Activated CD8-positive, alpha-beta memory T cell treated with anti-CD3 and anti-CD28 coated beads, Interleukin-2, amount 50 U/mL, for 4 hours (primary cell): ENCODE data around the gene PIK3C2G.

Experiments
- DNase-seq: peaks from one replicate; pipeline ENCODE4 v3.0.0-alpha.2; 2020

PIK3C2G gene

GRCh38 chr12:18421867-18422266 lies 160.5 kb downstream of the PIK3C2G start:
- DNase-seq: no peak

DNA sequence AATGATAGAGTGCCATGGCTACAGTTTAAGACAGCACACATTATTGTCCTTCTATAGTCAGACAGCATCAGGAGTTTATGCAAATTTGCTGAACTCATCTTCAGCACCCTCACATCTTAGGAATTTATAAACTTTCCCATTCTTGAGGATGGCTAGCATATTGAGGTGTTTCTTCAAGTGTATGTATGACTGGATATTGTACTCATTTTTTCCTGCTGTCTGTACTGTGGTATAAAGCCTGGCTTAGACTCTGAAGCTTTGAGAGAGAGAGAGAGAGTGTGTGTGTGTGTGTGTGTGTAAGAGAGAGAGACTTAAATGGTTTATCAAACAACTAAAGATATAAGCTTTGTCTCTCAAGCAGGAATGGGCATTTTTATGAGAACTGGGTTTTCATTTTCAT lies 161.6 kb downstream of the PIK3C2G start:
- no peak for DNase-seq

DNA sequence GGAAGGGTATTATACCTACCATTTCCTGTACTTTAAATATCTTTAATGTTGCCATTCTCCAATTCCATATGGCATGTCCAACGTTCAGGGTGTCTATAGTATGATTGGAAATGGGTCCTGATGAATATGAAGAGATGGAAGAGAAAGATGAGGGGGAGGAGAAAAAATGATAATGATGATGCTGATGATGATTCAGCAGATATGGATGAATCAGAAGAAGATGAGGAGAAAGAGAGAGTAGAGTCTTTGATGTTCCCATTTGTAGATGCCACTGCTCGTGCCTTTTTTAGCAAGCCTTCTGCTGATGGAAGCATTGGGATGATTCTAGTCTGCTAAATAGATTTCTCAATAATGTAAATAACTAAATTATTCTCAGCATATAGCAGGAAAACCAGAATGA lies 163.5 kb downstream of the PIK3C2G start:
- no peak for DNase-seq

DNA sequence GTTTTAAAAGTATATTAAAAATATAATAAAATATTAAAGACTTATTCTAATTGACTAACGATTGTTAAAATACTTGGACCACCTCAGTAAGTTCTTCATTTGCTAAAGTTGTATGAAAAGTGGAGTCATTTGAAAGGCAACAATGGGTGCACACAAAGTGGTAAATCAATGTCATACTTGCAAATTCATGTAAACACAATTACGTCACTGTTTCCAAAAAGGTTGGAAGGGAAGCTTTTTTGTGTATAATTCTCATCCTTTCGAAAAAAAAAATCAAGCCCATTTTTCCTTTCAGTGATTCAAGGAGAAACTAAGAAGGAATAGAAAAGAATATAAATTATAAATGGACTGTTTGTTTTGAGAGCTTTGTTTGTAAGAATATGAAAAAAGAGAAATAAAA lies 166.2 kb downstream of the PIK3C2G start:
- no peak for DNase-seq

DNA sequence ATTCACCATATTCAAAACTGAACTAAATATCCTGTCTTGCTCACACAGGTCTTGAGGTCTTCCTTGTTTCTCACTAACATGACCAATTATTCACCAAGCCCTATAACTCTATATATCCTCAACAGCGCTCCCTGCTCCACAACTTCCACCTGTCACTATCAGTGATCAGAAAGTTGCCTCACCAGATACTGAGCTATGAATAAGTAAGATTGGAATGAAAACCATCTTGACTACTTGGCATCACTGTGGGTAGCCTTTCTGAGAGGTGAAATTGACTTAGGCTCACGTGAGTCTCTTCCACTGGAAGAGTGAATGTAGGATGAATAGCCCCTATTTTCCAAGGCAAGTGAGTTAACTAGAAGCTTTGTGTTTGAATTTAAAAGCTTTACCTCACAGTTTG lies 167.1 kb downstream of the PIK3C2G start:
- DNase-seq: no peak

DNA sequence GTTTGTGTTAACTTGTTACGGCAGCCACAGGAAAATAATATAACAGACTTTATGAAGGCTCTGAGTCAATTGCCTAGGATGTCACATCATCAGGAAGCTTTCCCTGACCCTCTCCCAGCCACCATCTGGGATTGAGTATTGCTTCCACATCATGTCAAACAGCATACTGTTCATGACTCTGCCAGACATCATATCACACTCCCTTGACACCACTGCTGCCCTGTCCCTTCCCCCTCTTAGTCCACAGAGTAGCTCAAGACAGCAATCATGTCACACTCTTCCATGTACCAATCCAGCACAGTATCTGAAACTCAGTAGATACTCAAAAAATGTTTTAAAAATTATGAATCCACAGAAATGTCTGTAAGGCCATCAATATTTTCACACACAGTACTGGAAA lies 168.0 kb downstream of the PIK3C2G start:
- no peak for DNase-seq

DNA sequence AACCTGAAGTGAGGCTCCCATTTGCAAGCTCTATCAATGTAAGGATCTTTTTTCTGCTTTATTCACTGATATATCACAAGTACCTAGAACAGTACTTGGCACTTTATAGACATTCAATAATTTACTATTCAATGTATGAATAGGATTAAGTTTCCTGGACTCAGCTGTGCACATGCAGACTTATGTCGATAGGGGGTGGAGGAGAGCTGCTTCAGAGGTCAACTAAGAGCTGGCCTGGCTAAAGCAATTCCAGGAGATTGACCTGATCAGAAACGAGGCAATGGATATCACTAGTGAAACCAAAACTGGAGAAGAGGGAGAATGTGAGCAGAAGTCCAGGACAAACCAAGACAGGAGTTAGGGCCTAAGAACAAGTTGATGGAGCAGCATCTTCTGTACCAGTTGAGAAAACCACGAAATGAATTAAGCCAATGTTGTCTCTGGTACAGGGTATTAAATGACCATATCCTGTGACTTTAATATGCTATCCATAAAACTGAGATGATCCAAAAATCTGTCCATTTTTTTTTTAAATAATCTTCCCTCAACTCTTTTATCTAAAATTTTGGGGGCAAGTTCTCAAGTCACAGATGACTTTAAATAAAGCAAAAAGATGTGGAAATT lies 169.2 kb downstream of the PIK3C2G start:
- DNase-seq: no peak

DNA sequence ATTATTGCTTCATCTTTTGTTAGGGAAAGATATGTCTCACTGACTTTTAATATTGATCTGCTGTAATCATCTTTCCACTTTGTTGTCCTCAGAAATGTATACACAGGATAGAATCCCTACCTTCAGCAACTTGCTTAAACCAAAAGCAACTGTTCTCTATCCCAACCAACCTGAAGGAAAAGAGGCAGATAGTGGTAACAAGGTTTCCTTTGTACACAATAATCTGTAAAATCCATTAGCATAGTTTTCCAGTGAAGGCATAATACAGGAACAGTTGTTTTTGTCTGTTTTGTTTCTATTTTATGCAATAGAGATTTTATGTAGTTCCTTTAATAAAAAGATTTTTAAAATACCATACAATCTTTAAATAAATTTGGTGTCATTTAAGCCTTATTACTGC lies 170.5 kb downstream of the PIK3C2G start:
- DNase-seq: no peak

- DNase-seq: no peak
Observed at GRCh38 chr12:18432206-18432605, 170.9 kb downstream of the PIK3C2G start.

DNA sequence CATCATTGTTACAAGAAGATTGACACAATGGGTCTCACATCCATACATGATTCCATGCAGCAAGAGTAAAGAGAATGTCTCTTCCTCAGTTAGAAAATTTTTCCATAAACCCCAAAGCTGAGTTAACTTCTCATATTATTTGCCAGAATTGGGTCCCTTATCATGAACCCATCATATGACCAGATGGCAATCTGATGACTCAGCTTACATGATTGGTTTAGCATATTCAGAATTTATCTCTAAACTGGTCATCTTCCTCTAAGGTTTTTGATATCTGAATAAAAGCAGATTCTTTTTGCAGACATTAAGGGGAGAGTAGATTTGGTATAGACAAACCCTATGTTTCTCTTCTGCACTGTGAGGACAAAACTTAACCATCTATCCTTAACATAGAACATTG lies 174.9 kb downstream of the PIK3C2G start:
- no peak for DNase-seq

- DNase-seq: no peak
Observed at GRCh38 chr12:18439541-18439940, 178.2 kb downstream of the PIK3C2G start.

DNA sequence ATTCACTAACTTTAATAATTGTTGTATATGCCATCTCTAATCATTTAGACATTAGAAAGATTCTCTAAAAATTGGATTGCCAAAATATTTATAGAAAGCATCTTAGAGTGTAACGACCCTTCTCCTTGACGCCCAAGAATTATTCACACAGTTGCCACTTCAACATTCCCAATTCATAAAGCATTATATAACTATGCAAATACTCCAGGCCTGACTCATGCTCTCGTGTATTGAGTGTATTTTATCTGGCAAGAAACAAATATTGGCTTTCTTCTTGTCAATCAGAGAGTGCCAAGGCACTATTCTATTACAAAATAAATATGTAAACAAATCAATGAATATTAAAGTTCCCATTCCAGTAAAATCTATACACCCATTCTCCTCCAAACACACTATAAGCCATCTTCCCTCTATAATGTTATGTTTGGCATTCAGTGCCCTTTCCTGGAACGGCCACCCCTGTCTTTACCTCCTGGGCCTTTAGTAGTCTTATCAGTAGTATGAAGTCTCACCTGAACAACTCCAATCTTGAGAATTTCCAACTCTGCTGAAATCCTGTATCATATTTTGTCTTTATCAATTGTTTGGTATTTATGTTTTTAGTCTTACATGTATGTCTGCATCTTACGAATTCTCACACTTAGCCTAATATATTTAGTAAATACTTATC lies 182.6 kb downstream of the PIK3C2G start:
- DNase-seq: no peak

GRCh38 chr12:18446061-18446644 lies 184.8 kb downstream of the PIK3C2G start:
- DNase-seq: no peak

GRCh38 chr12:18454330-18454729 lies 193.0 kb downstream of the PIK3C2G start:
- DNase-seq: no peak

DNA sequence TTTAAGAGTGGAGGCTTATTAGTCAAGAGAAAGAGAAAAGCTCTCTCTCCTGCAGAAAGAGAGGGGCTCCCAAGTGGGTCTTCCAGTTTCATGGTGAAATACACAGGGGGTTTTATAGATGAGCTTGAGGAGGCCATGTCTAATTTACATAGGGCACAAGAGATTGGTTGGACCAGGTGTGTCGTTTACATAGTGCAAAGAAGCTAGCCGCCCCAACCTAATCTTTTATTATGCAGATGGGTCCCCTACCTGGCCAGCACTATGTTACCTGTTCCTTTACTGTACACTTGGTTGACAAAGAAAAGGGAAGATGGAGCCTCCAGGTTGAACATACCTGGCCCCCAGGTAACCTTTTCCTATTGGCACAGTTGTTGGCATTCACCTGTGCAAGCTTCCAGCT lies 195.0 kb downstream of the PIK3C2G start:
- no peak for DNase-seq

GRCh38 chr12:18457362-18457761 lies 196.0 kb downstream of the PIK3C2G start:
- DNase-seq: no peak

GRCh38 chr12:18461758-18462157 lies 200.4 kb downstream of the PIK3C2G start:
- DNase-seq: no peak

- no peak for DNase-seq
Observed at GRCh38 chr12:18462442-18462841, 201.1 kb downstream of the PIK3C2G start.

GRCh38 chr12:18467620-18468245 lies 206.4 kb downstream of the PIK3C2G start:
- DNase-seq: no peak

- no peak for DNase-seq
Observed at GRCh38 chr12:18468246-18469075, 207.1 kb downstream of the PIK3C2G start.

DNA sequence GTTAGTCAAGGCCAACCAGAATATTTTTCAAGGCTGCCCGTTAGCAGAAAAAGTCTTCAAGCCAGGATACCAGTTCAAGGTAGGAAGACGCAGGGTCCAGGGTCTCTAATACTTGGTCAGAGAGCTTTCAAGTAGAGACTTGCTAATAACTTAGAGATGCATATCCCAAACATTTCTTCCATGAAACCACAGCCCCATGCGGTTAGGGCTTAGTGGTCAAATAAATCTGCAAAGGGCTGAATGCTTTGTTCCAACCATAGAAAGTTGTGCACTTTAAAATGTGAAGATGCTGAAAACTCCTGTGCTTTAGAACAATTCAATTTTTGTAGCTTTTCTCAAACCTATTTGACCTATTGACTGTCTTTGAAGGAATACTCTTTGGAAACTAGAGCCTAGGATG lies 208.9 kb downstream of the PIK3C2G start:
- DNase-seq: no peak

DNA sequence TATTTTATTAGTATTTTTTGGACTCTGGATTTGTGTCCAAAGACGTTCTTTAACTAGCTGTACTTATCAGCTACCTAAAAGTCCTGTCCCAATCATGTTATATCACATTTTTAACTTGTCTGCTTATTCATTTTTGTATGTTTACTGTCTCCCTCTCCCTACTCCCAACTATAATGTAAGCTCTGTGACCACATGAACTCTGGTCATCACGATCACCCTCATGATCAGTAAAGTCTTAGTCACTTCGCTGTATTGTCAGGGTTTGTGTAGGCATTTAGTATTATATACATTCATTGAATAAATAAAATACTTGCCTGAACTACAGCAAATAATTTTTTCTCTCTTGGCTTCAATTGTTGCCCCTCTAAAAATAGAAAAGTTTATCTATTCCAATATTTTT lies 211.0 kb downstream of the PIK3C2G start:
- no peak for DNase-seq

DNA sequence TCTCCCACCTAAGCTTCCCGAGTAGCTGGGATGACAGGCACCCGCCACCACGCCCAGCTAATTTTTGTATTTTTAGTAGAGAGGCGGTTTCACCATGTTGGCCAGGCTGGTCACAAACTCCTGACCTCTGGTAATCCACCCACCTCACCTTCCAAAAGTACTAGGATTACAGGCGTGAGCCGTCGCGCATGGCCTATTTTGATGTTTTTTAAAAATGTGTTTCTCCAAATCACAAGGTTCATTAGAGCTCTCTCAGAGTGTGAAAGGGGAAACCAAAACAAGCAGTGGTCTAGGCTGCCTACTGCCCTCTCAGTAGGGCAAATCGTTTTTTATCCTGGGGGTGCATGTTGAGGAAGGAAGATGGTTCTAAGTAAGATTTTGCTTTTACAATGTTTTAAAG lies 211.5 kb downstream of the PIK3C2G start:
- DNase-seq: no peak
